ENCODE measurements around the gene SREK1.
"Not testable (repeated sequence)": the region's sequence is repeated elsewhere in the genome, so short reads cannot be mapped to it uniquely, and the experiment has no call there.

Gene SREK1

GRCh38 chr5:66222455-66222854 is 78.4 kb downstream of the SREK1 start:
- DNase-seq (ENCODE audit: low spot score): no peak

GRCh38 chr5:66222896-66223295 is 78.8 kb downstream of the SREK1 start:
- DNase-seq (ENCODE audit: low spot score): not testable (repeated sequence)

DNA sequence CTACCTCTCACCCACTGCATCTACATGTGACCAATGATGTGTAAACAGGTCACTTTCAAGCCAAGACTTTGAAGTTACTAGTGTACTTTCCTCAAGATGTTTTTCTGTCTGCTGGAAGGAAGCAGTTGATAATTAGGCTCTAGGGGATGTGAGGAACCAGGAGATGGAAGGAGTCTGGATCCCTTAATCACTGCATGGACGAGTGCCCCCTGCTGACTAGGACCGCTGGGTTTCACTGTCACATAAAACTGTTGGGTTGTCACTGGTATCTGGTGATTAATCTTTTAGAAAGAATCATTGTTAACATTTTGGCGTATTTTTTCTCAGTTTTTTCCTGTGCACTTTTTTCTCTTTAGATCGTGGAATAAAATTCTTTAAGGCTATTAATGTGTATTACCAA is 79.5 kb downstream of the SREK1 start:
- DNase-seq (ENCODE audit: low spot score): no peak

- DNase-seq (ENCODE audit: low spot score): no peak
Observed at GRCh38 chr5:66224274-66224673, 80.2 kb downstream of the SREK1 start.

DNA sequence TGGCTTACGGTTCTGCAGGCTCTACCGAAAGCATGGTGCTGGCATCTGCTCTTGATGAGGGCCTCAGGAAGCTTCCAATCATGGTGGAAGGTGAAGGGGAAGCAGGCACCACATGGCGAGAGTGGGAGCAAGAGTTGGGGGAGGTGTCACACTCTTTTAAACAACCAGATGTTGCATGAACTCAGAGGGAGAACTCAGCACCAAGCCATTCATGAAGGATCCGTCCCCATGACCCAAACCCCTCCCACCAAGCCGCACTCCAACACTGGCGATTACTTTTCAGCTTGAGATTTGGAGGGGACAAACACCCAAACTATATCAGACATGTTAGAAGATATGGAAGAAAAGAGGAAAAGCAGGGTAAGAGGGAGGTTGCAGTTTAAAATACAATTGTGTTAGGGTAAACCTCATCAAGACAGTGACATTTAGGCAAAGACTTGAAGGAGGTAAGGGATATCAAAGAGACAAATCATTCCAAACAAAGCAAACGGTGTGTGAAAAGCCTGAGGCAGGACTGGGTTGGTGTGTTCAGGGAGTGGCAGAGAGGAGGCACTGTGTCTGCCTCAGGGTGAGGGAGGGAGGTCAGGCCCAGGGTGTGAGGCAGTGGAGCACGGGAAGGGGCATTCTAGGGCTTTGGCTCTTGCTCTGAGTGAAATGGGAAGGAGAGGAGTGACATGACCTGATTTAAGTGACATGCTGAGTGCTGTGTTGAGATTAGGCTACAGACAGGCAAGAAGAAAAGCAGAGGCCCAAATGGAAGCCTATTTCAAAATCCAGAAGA is 80.9 kb downstream of the SREK1 start:
- no peak for DNase-seq (ENCODE audit: low spot score)

DNA sequence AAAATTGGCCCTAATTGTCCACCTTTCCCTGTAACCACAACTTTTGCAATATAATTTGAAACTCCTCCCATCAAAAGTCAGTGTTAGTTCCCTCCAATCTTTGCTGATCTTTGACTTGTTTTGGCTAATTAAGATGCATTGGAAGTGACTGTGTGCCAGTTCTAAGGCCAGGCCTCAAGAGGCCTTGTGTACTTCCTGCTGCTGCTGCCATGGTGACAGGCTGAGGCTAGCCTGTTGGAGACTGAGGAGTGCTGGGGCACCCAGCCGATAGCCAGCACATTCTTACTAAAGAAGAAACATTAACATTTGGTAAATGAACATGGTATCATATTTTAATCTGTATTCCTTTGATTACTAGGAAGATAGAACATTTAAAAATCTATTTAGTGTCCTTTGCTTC is 86.5 kb downstream of the SREK1 start:
- DNase-seq (ENCODE audit: low spot score): no peak

GRCh38 chr5:66231508-66231907 is 87.4 kb downstream of the SREK1 start:
- DNase-seq (ENCODE audit: low spot score): no peak

- no peak for DNase-seq (ENCODE audit: low spot score)
Observed at GRCh38 chr5:66232275-66232674, 88.2 kb downstream of the SREK1 start.

DNA sequence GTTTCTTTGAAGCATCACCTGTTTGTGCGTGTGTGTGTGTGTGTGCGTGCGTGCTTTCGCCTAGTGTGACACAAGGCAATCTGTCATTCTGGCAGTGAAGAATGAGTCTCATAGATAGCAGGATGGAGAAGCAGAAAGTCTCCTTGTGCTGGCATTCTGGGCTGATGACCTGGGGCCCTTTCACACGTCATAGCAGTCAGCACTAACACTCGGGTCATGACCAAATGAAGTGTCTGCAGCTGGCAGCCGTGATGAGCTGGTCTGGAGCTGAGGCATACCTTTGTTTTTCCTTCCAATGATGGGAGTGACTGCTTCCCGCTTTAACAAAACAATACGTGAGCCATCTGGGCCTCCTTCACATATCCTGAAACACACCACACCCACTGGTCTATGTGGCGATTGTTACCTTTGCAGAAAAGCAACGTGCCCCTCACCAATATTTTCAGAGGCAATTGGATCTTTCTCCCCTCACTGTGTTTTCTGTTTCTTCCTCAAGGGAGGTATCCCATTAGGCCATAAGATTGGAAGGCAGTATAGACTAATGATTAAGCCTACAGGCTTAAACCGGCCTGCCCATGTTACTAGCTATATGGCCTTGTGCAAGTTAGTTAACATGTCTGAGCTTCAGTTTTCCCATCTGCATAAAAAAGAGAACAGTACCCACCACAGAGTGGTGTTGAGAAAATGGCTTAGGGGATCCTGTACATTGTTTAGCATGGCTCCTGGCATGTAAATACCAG is 88.8 kb downstream of the SREK1 start:
- DNase-seq (ENCODE audit: low spot score): no peak

All from AG20443 (cell line).